Measurements from ENCODE around the gene SESN1. TPM values are rescaled to one million over a fixed set of nuclear protein-coding genes. Genes with fewer than 3 reads are reported as not detected.

Gene SESN1
- total and polyA plus RNA-seq, 9 of the 15 experiments (the other 6 are each of a cell fraction or from before 2014, with no cell fraction given): 3.1 to 13.0 (median 7.4) TPM

- in situ Hi-C loops (cut with MboI): no loop called here
These were observed 2.6 kb downstream of the SESN1 start for GRCh38 chr6:109092074-109092473.

More at GRCh38 chr6:109092074-109092473, 2.6 kb downstream of the SESN1 start:
- TF ChIP-seq RBM25 (IDR thresholded peaks at IDR 0.05; ENCODE audit: low read depth, low read length, severe bottlenecking) (peak; percentile 89), KDM1A (IDR thresholded peaks at IDR 0.05) (peak; percentile 27 to 70; a peak in 2 of 4 replicates), CBX8 (IDR thresholded peaks at IDR 0.05; ENCODE audit: borderline replicate concordance, extremely low read depth, low read depth, low read length, poor library complexity, severe bottlenecking) (no peak), TFAP4 (CRISPR knock-in tag; IDR thresholded peaks at IDR 0.05; ENCODE audit: borderline replicate concordance) (no peak), BCOR (IDR thresholded peaks at IDR 0.05) (peak; percentile 62; the same call in 1 of the 2 replicates), BMI1 (IDR thresholded peaks at IDR 0.05; ENCODE audit: low read length) (no peak), EP400 (IDR thresholded peaks at IDR 0.05) (no peak), ADNP (tag; IDR thresholded peaks at IDR 0.05) (peak; percentile 68), RCOR1 (IDR thresholded peaks at IDR 0.05; ENCODE audit: borderline replicate concordance in 1 of 2, low read depth in 2 of 2, low read length in 2 of 2) (0 out of 4 replicates have a peak, but pooled peaks of 1 of the 2 experiments have one; percentile 29), ESRRA (IDR thresholded peaks at IDR 0.05; ENCODE audit: borderline replicate concordance, low read depth) (peak; percentile 96)
- TF ChIP-seq, protein P1, sequence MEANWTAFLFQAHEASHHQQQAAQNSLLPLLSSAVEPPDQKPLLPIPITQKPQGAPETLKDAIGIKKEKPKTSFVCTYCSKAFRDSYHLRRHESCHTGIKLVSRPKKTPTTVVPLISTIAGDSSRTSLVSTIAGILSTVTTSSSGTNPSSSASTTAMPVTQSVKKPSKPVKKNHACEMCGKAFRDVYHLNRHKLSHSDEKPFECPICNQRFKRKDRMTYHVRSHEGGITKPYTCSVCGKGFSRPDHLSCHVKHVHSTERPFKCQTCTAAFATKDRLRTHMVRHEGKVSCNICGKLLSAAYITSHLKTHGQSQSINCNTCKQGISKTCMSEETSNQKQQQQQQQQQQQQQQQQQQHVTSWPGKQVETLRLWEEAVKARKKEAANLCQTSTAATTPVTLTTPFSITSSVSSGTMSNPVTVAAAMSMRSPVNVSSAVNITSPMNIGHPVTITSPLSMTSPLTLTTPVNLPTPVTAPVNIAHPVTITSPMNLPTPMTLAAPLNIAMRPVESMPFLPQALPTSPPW (CRISPR knock-in tag; IDR thresholded peaks at IDR 0.05): no peak
- FAIRE-seq (no peak), DNase-seq (ENCODE audit: extremely low read depth in 1 of 4, low spot score in 3 of 4) (no peak), ATAC-seq (no peak)
- 0 out of 2 replicates have a peak overlapping the region, but pooled peaks have one; percentile 7 for H2AFZ ChIP-seq (ENCODE audit: low read depth, low read length)
- 6% methylated on average over 1 of the region's 1 CpG for WGBS (ENCODE audit: insufficient coverage, low coverage, missing lambda C conversion rate)
- peaks cover 0 to 13% of the 10 kb centered on the region in 2 experiments; a peak in 2 of 5 replicates for H3K4me1 ChIP-seq (replicated peaks in 1 of 2; ENCODE audit: control insufficient read depth in 2 of 2, insufficient read depth in 2 of 2, low read length in 2 of 2)
- peak overlapping the region; percentile 60 for H3K4me2 ChIP-seq (ENCODE audit: insufficient read depth, low read length)
- BruUV-seq (replicated peaks): no TSS peak
- peak overlapping the region; percentile 84 for H3K4me3 ChIP-seq
- H3K9me3 ChIP-seq (replicated peaks; ENCODE audit: control insufficient read depth, insufficient read depth, low read depth, low read length): no peaks in the 10 kb centered on the region
- H3K27me3 ChIP-seq (ENCODE audit: control insufficient read depth in 2 of 2, insufficient read depth in 2 of 2, low read length in 2 of 2): no peaks in the 10 kb centered on the region
- CTCF ChIA-PET (ENCODE audit: low intra/inter-chr PET ratio): interaction anchor here (0.6 kb wide), 1 partner anchor 78 kb away, joined by 3 read pairs; no protein-coding TSS in a partner anchor
- H3K79me2 ChIP-seq (ENCODE audit: control insufficient read depth, insufficient read depth, low read length): peaks cover 66% of the 10 kb centered on the region
- POLR2A ChIA-PET: interaction anchor here (0.6 kb wide), 1 partner anchor 264 kb away, joined by 3 read pairs; no protein-coding TSS in a partner anchor
- H3K36me3 ChIP-seq (ENCODE audit: control insufficient read depth, insufficient read depth, low read length): no peaks in the 10 kb centered on the region; the same call in 1 of the 3 replicates
- H3K9me1 ChIP-seq (ENCODE audit: control insufficient read depth, insufficient read depth, low read length): no peaks in the 10 kb centered on the region
- peaks cover 5% of the 10 kb centered on the region; the same call in 1 of the 2 replicates for H4K20me1 ChIP-seq (replicated peaks; ENCODE audit: control insufficient read depth, insufficient read depth, low read length)
- peak overlapping the region in 1 of 2 experiments; percentile 94; a peak in 2 of 4 replicates for H3K9ac ChIP-seq (ENCODE audit: insufficient read depth in 1 of 2, low read depth in 2 of 2, low read length in 2 of 2)
- H3K27ac ChIP-seq (ENCODE audit: extremely low read depth, low read depth, low read length): no peak overlapping the region
- intact Hi-C loops (cut with micrococcal nuclease): loop anchor here (5.0 kb wide), 1 partner anchor 70 kb away; no protein-coding TSS in a partner anchor
